Parathyroid adenoma (tissue), 2 donors: ENCODE measurements around the gene PLEKHO2.
A peak's percentile ranks its signal among the peaks of the same experiment; 100 is the strongest.

Experiments
- H2AFZ ChIP-seq: fragments of 300-600 bp; sonication (generic); one replicate; pipeline ENCODE4 v1.7.0; 2017; ENCODE audit warnings: antibody characterized with exemption, mild to moderate bottlenecking
- H3K27ac ChIP-seq: fragments of 300-600 bp; sonication (generic); one replicate; pipeline ENCODE4 v1.7.0; 2017
- H3K27me3 ChIP-seq: fragments of 300-600 bp; sonication (generic); one replicate; pipeline ENCODE4 v1.7.0; 2017; ENCODE audit warnings: low read length; ENCODE audit not compliant: control insufficient read depth, insufficient read depth
- H3K36me3 ChIP-seq: fragments of 300-600 bp; sonication (generic); one replicate; pipeline ENCODE4 v1.7.0; 2017; ENCODE audit warnings: low read length; ENCODE audit not compliant: control insufficient read depth, insufficient read depth
- H3K4me1 ChIP-seq: fragments of 300-600 bp; sonication (generic); one replicate; pipeline ENCODE4 v1.7.0; 2017; ENCODE audit warnings: control low read depth
- H3K4me2 ChIP-seq: fragments of 300-600 bp; sonication (generic); one replicate; pipeline ENCODE4 v1.7.0; 2017; ENCODE audit warnings: low read length
- H3K4me3 ChIP-seq: fragments of 300-600 bp; sonication (generic); one replicate; pipeline ENCODE4 v1.7.0; 2017; ENCODE audit warnings: low read depth, low read length
- H3K79me2 ChIP-seq: fragments of 300-600 bp; sonication (generic); one replicate; pipeline ENCODE4 v1.7.0; 2017; ENCODE audit warnings: control low read depth
- H3K9ac ChIP-seq: fragments of 300-600 bp; sonication (generic); one replicate; pipeline ENCODE4 v1.7.0; 2017; ENCODE audit warnings: mild to moderate bottlenecking
- H3K9me3 ChIP-seq: fragments of 300-600 bp; sonication (generic); one replicate; pipeline ENCODE4 v1.7.0; 2017; ENCODE audit warnings: low read length; ENCODE audit not compliant: control insufficient read depth
- CTCF ChIP-seq: fragments of 300-600 bp; sonication (generic); IDR thresholded peaks from one replicate; pipeline ENCODE4 v1.7.0; 2017; ENCODE audit warnings: antibody characterized with exemption, mild to moderate bottlenecking
- donor health status: primary hyperparathyroidism.

PLEKHO2 gene

GRCh38 chr15:64833690-64834089, 8.0 kb upstream of the PLEKHO2 start:
- no peaks in the 10 kb centered on the region for H3K27me3 ChIP-seq
- H3K27ac ChIP-seq, result no peak overlapping the region
- H2AFZ ChIP-seq, result no peak overlapping the region
- no peaks in the 10 kb centered on the region for H3K79me2 ChIP-seq
- no peak for TF ChIP-seq CTCF
- H3K36me3 ChIP-seq, result no peaks in the 10 kb centered on the region
- H3K9ac ChIP-seq, result no peak overlapping the region
- H3K4me1 ChIP-seq, result no peaks in the 10 kb centered on the region
- no peak overlapping the region for H3K4me2 ChIP-seq
- H3K4me3 ChIP-seq, result no peak overlapping the region
- no peaks in the 10 kb centered on the region for H3K9me3 ChIP-seq

GRCh38 chr15:64836023-64836536, 5.6 kb upstream of the PLEKHO2 start:
- Histone ChIP-seq H3K4me3 (no peak overlapping the region), H3K36me3 (no peaks in the 10 kb centered on the region), H2AFZ (peak overlapping the region; percentile 58), H3K27ac (no peak overlapping the region), H3K9me3 (no peaks in the 10 kb centered on the region), H3K9ac (no peak overlapping the region), H3K4me1 (peaks cover 6% of the 10 kb centered on the region), H3K4me2 (no peak overlapping the region), H3K79me2 (no peaks in the 10 kb centered on the region), H3K27me3 (no peaks in the 10 kb centered on the region)
- TF ChIP-seq CTCF, result no peak

GRCh38 chr15:64837502-64837901, 4.2 kb upstream of the PLEKHO2 start:
- Histone ChIP-seq H3K9ac (no peak overlapping the region), H3K27ac (no peak overlapping the region), H3K4me2 (no peak overlapping the region)

GRCh38 chr15:64841060-64841343, 713 bp upstream of the PLEKHO2 start:
- peak overlapping the region; percentile 46 for H3K9ac ChIP-seq
- peak overlapping the region; percentile 95 for H3K4me2 ChIP-seq
- no peaks in the 10 kb centered on the region for H3K79me2 ChIP-seq
- H2AFZ ChIP-seq, result peak overlapping the region; percentile 69
- H3K27ac ChIP-seq, result peak overlapping the region; percentile 86
- H3K36me3 ChIP-seq, result no peaks in the 10 kb centered on the region
- H3K4me1 ChIP-seq, result peaks cover 6% of the 10 kb centered on the region
- no peak for TF ChIP-seq CTCF
- H3K27me3 ChIP-seq, result no peaks in the 10 kb centered on the region
- no peaks in the 10 kb centered on the region for H3K9me3 ChIP-seq
- peak overlapping the region; percentile 75 for H3K4me3 ChIP-seq

More at GRCh38 chr15:64837502-64837901, 4.2 kb upstream of the PLEKHO2 start:
- H2AFZ ChIP-seq, result no peak overlapping the region
- no peaks in the 10 kb centered on the region for H3K9me3 ChIP-seq
- H3K4me1 ChIP-seq, result peaks cover 6% of the 10 kb centered on the region
- no peaks in the 10 kb centered on the region for H3K79me2 ChIP-seq
- no peaks in the 10 kb centered on the region for H3K36me3 ChIP-seq
- no peak for TF ChIP-seq CTCF
- H3K27me3 ChIP-seq, result no peaks in the 10 kb centered on the region
- no peak overlapping the region for H3K4me3 ChIP-seq
